Testis (tissue), 3 donors: Measurements from ENCODE around the gene KCNJ16. TPM values are rescaled to one million over a fixed set of nuclear protein-coding genes. Genes with fewer than 3 reads are reported as not detected.

Source experiments
- DNase-seq: peaks from one replicate; pipeline ENCODE4 v3.0.0-alpha.2; 2019
- H3K27ac ChIP-seq, 2 donors: fragments of 200-600 bp; sonication (generic); one replicate each; pipeline ENCODE4 v1.5.1; 2019
- H3K27me3 ChIP-seq: fragments of 200-600 bp; sonication (generic); one replicate; pipeline ENCODE4 v1.5.1; 2019
- H3K36me3 ChIP-seq: fragments of 200-600 bp; sonication (generic); one replicate; pipeline ENCODE4 v1.5.1; 2017; ENCODE audit warnings: low read depth; ENCODE audit errors: missing control alignments
- H3K4me1 ChIP-seq: fragments of 200-600 bp; sonication (generic); one replicate; pipeline ENCODE4 v1.5.1; 2019
- H3K4me3 ChIP-seq, 2 donors: fragments of 200-600 bp; sonication (generic); one replicate each; pipeline ENCODE4 v1.5.1; 2017 to 2019
- H3K9me3 ChIP-seq: fragments of 200-600 bp; sonication (generic); one replicate; pipeline ENCODE4 v1.5.1; 2017
- CTCF ChIP-seq, 3 experiments: fragments of 450-650 bp in 2 of 3; fragments of 200-600 bp in 1 of 3; sonication (generic) in 1 of 3; IDR thresholded peaks; one replicate each; pipeline ENCODE4 v1.5.1; 2016 to 2019; ENCODE audit warnings: antibody characterized with exemption in 3 of 3, mild to moderate bottlenecking in 2 of 3, moderate library complexity in 1 of 3
- POLR2A ChIP-seq: fragments of 450-650 bp; IDR thresholded peaks from one replicate; pipeline ENCODE4 v1.6.1; 2017; ENCODE audit warnings: antibody characterized with exemption, mild to moderate bottlenecking, moderate library complexity
- WGBS, 2 donors: methylation state at CpG; one replicate each; pipeline ENCODE4 v1.1.5; 2018; 5-methylcytosine and 5-hydroxymethylcytosine counted together
- intact Hi-C: fragments of 100-400 bp; cut with DNase I; formaldehyde crosslinking; loops from one replicate; pipeline ENCODE4 v1.15.1; 2023; ENCODE audit warnings: low total_unique reads
- polyA plus RNA-seq: library from polyadenylated mRNA; stranded (reverse); fragments of 350-450 nt; fragmentation: Illumina TruSeq; extraction: RNeasy Lipid Tissue Mini Kit (QIAGEN cat#74804); gene quantifications from one replicate; pipeline ENCODE4 v1.2.3, GENCODE V29; 2014; ENCODE audit warnings: low read depth, low replicate concordance; ENCODE audit not compliant: insufficient read depth
- total RNA-seq, 2 donors: library from RNA; depleted of rRNA; stranded (reverse); fragments of >200 nt; gene quantifications; one replicate each; pipeline ENCODE4 v1.2.3, GENCODE V29; 2016

KCNJ16 gene
- total and polyA plus RNA-seq, 3 donors from 2014 or later: 2.0 to 3.7 (median 2.2) TPM

DNA sequence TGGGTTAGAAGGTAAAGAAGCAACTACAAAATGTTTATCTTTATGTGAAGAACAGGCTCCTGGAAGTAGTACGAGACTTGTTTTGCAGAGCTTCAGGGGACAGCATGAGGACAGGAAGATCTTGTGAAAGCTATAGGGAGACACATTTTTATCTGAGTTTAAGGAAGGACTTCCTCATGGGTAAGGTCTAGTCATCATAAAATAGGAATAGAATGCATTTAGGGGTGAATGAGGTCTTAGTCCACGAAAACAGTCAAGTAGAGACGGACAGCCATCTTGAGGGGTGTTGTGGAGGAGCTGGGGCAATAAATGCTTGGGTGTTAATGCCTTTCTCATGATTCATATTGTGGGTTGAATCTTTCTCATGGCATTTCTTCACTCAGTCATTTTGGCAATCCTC is 24.3 kb downstream of the KCNJ16 start:
- Histone ChIP-seq H3K4me3 (no peak overlapping the region), H3K4me1 (no peaks in the 10 kb centered on the region), H3K9me3 (no peaks in the 10 kb centered on the region), H3K36me3 (no peaks in the 10 kb centered on the region), H3K27me3 (no peaks in the 10 kb centered on the region), H3K27ac (no peak overlapping the region)
- DNase-seq: no peak
- 87 to 89% methylated on average over 3 of the region's 3 CpGs for WGBS, 2 donors
- TF ChIP-seq POLR2A: no peak
- no peak for TF ChIP-seq CTCF (IDR thresholded peaks at IDR 0.05)
- intact Hi-C loops: no loop called here

DNA sequence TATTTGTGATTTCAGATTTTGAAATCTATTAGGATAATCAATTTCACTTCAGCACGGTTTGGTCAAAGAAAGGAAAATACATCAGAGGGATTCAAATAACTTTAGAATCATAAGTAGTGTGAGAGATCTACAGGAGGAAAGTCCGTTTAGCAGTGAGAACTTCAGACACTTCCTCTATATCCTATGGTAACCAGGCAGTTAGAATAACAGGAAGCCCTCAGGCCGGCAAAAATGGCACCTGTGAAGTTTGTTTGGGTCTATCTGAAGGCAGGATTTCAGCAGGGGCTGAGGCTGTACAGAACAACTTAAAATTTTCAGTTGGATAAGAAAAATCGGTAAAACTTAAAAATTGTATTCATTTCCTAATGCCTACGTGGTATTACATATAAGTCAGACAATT is 24.9 kb downstream of the KCNJ16 start:
- intact Hi-C loops: no loop called here
- Histone ChIP-seq H3K27ac (no peak overlapping the region), H3K4me3 (no peak overlapping the region), H3K27me3 (no peaks in the 10 kb centered on the region), H3K9me3 (no peaks in the 10 kb centered on the region), H3K4me1 (no peaks in the 10 kb centered on the region), H3K36me3 (no peaks in the 10 kb centered on the region)
- WGBS, 2 donors: 74 to 81% methylated on average over 5 of the region's 5 CpGs
- no peak for TF ChIP-seq CTCF (IDR thresholded peaks at IDR 0.05)
- no peak for TF ChIP-seq POLR2A
- DNase-seq: no peak

DNA sequence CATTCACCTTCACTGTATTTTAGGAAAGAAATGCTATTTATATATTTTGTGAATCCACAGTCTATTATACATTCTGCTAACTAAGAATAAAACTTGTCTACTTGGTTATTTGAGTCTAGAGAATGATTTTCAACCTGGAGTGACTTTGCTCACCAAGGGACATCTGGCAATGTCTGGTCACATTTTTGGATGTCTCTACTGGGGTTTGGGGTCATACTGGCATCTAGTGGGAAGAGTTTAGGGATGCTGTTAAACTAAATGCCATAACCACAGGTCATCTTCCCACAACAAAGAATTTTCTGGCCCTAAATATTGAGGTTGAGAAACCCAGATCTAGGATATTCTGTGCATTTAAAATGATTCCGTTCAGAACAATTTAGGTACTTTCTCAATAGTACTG is 26.0 kb downstream of the KCNJ16 start:
- no peak overlapping the region for H3K4me3 ChIP-seq
- no peak overlapping the region for H3K27ac ChIP-seq
- no peaks in the 10 kb centered on the region for H3K27me3 ChIP-seq
- TF ChIP-seq POLR2A (no peak), CTCF (IDR thresholded peaks at IDR 0.05) (no peak)
- H3K36me3 ChIP-seq: no peaks in the 10 kb centered on the region
- intact Hi-C loops: no loop called here
- no peaks in the 10 kb centered on the region for H3K4me1 ChIP-seq
- H3K9me3 ChIP-seq: no peaks in the 10 kb centered on the region
- WGBS, 2 donors: 87 to 95% methylated on average over 1 of the region's 1 CpG
- no peak for DNase-seq

- Histone ChIP-seq H3K27ac (no peak overlapping the region), H3K36me3 (no peaks in the 10 kb centered on the region), H3K4me3 (no peak overlapping the region), H3K9me3 (no peaks in the 10 kb centered on the region), H3K4me1 (no peaks in the 10 kb centered on the region), H3K27me3 (no peaks in the 10 kb centered on the region)
- DNase-seq: no peak
- 70 to 80% methylated on average over 3 of the region's 3 CpGs for WGBS, 2 donors
- intact Hi-C loops: no loop called here
- no peak for TF ChIP-seq POLR2A
- TF ChIP-seq CTCF (IDR thresholded peaks at IDR 0.05): no peak
Measured at GRCh38 chr17:70102531-70102930, 27.5 kb downstream of the KCNJ16 start.

DNA sequence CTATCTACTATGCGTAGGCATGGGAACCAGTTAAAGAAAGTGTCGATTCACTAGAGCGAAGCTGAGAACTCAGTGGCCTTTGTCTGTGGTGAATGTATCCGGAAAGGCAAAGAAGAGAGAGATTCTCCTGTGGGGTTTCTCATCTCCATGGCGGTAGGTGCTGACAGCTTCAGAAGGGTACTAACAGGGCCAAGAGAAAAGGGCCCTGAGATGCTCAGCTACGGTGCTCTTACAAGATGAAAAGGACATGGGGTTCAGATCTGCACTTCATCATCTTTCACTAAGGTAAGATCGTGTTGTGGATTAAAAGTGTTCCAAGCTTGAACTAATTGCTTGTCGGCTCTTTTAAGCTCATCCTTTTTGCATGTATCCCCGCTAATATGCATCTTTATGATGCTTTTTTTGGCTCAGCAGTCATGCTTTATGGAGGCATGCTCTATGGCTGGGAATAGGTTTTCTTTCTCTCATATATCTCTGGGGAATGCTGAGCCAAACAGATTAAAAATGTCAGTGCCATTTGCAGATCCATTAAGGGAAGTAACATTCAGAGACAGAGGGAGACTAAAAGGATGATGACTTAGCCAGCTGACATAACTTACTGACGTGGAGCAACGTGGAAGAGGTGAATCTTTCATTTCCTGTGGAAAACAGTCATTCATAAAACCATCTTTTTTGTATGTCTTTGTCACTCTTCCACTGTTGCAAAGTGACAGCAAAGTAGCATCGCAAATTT is 29.9 kb downstream of the KCNJ16 start:
- Histone ChIP-seq H3K4me3 (no peak overlapping the region), H3K36me3 (no peaks in the 10 kb centered on the region), H3K27me3 (no peaks in the 10 kb centered on the region), H3K9me3 (no peaks in the 10 kb centered on the region), H3K27ac (no peak overlapping the region), H3K4me1 (peaks cover 3% of the 10 kb centered on the region)
- intact Hi-C loops: no loop called here
- no peak for DNase-seq
- 87 to 89% methylated on average over 12 of the region's 12 CpGs for WGBS, 2 donors
- TF ChIP-seq POLR2A (no peak), CTCF (IDR thresholded peaks at IDR 0.05) (no peak)
